Gastrocnemius medialis (tissue), 4 donors: ENCODE measurements around the gene TUBB8.

Experiments
- CTCF ChIP-seq, 5 experiments: fragments of 450-650 bp in 3 of 5; fragments of 200-600 bp in 2 of 5; sonication (generic) in 2 of 5; IDR thresholded peaks in 4 of 5; conservative IDR thresholded peaks in 1 of 5; 1 replicate in 4 of 5; 2 replicates in 1 of 5; pipeline ENCODE4 v1.5.1; 2016 to 2019; ENCODE audit warnings: antibody characterized with exemption in 5 of 5, mild to moderate bottlenecking in 3 of 5, moderate library complexity in 3 of 5
- POLR2A ChIP-seq, 2 donors: fragments of 450-650 bp; IDR thresholded peaks; one replicate each; pipeline ENCODE4 v1.6.1; 2017; ENCODE audit warnings: antibody characterized with exemption in 2 of 2, mild to moderate bottlenecking in 2 of 2, moderate library complexity in 2 of 2

GRCh38 chr10:92153-92552 lies 43.1 kb upstream of the TUBB8 start:
- TF ChIP-seq CTCF (IDR thresholded peaks at IDR 0.05 in 4 of 5, conservative IDR thresholded peaks at IDR 0.05 in 1 of 5) (no peak), POLR2A (IDR thresholded peaks at IDR 0.05) (no peak)
